T-helper 17 cell (primary cell): ENCODE results near the gene ADCY1. TPM values are rescaled to one million over a fixed set of nuclear protein-coding genes. Genes with fewer than 3 reads are reported as not detected.
"Not testable (repeated sequence)": the region's sequence is repeated elsewhere in the genome, so short reads cannot be mapped to it uniquely, and the experiment has no call there.

Experiments used
- ATAC-seq: fragments of 150-1000 bp; cut with Tn5 transposase; 2 replicates; pipeline ENCODE4 v1.10.0; 2021; ENCODE audit warnings: mild to moderate bottlenecking, moderate library complexity
- DNase-seq, 3 donors: peaks; one replicate each; pipeline versions ENCODE4 v3.0.0 to v3.0.0-alpha.2; 2020 to 2021
- H3K9me3 ChIP-seq: one replicate; pipeline ENCODE4 v1.7.0; 2013; ENCODE audit warnings: low read length, mild to moderate bottlenecking; ENCODE audit not compliant: control insufficient read depth, poor library complexity, severe bottlenecking
- H3K27ac Mint-ChIP-seq: one replicate; pipeline ENCODE4 v1.8.0; 2022; ENCODE audit warnings: mild to moderate bottlenecking, moderate library complexity, mixed read lengths
- H3K27me3 Mint-ChIP-seq: one replicate; pipeline ENCODE4 v1.8.0; 2022; ENCODE audit warnings: mixed read lengths
- H3K36me3 Mint-ChIP-seq: one replicate; pipeline ENCODE4 v1.8.0; 2022; ENCODE audit warnings: low read depth, mixed read lengths
- H3K4me1 Mint-ChIP-seq: one replicate; pipeline ENCODE4 v1.8.0; 2022; ENCODE audit warnings: mild to moderate bottlenecking, mixed read lengths
- H3K4me3 Mint-ChIP-seq: one replicate; pipeline ENCODE4 v1.8.0; 2022; ENCODE audit warnings: mild to moderate bottlenecking, moderate library complexity, mixed read lengths
- total RNA-seq, 4 donors: library from RNA in 2 of 4; stranded (reverse) in 2 of 4; gene quantifications; one replicate each; pipeline ENCODE4 v1.2.3 and lab custom pipeline; 2022 to 2026

Gene ADCY1
- total RNA-seq (not detected), total RNA-seq (lab: John Stamatoyannopoulos, UW) (0 reads per million in 2 donors)

GRCh38 chr7:45573661-45574415, at the start of gene ADCY1:
Gene ADCY1 (plus strand): TSS chr7:45574368. CDS start chr7:45574544, 176 bp downstream.
- no peak within 1 kb of the TSS for H3K27ac Mint-ChIP-seq
- no peaks in the 10 kb centered on the region for H3K9me3 ChIP-seq
- peaks cover 57% of the 10 kb centered on the region for H3K27me3 Mint-ChIP-seq
- H3K4me3 Mint-ChIP-seq = peak within 1 kb of the TSS; percentile 60
- no peaks in the 10 kb centered on the region for H3K4me1 Mint-ChIP-seq
- no peak for ATAC-seq
- DNase-seq = no peak
- no peaks in the 10 kb centered on the region for H3K36me3 Mint-ChIP-seq

DNA sequence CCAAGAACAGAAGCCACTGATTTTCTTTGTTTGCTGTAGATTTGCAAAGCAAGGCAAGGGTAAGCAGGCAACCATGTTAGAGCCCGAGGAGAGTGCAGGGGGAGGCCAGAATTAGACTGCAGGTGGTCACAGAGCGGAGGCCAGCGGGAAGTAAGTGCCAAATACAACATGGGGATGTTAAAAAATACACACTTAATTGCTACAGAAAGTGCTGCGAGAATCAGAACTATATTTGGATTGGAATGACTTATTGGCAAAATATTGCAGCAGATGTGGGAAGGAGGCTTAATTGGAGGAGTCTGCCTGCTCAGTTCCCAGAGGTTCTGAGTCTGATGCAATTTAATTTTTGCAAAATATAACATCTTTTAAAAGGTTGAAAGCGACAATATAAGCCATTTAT, 49.7 kb upstream of the ADCY1 start:
- H3K36me3 Mint-ChIP-seq = no peaks in the 10 kb centered on the region
- no peaks in the 10 kb centered on the region for H3K9me3 ChIP-seq
- H3K27me3 Mint-ChIP-seq = no peaks in the 10 kb centered on the region
- no peak overlapping the region for H3K4me3 Mint-ChIP-seq
- ATAC-seq = no peak
- DNase-seq = no peak
- H3K4me1 Mint-ChIP-seq = no peaks in the 10 kb centered on the region
- no peak overlapping the region for H3K27ac Mint-ChIP-seq

DNA sequence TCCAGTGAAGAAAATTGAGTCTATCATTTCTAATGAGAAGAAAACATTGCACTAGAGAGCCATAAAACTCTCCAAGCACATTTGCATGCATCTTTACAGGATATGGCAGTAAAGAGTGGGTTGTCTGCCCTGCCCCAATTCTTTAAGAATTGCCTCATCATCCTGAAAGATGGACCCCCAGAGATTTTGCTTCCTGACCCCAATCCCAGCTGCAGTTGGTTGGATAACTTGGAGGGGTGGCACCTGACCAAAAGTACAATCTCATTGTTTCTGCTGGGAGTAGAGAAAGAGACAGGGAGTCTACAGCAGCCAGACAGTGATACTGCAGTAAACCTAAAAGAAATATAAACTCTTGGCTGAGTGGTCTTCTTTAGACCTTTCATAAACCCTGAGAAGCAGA, 49.1 kb upstream of the ADCY1 start:
- no peak for DNase-seq

DNA sequence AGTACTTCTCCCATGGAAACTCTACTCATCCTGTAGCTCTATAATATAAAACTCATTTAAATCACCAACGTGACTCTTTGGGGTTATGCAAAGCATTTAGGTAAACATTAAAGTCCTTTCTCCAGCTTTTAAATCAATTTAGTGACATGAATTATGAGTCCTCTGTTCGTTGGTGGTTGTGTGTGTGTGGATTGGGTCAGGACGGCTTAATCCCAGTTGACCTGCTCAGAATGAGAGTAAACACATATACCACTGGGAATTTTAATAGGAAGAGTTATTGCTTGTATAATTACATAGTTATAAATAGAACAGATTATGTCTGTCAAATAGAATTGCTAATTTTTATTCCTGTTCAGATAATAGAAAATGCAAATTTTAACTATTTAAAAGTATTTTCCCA, 30.7 kb upstream of the ADCY1 start:
- peaks cover 4% of the 10 kb centered on the region for H3K9me3 ChIP-seq
- DNase-seq (no peak), ATAC-seq (no peak)
- Mint-ChIP-seq H3K4me3 (no peak overlapping the region), H3K27me3 (peaks cover 5% of the 10 kb centered on the region), H3K27ac (no peak overlapping the region), H3K36me3 (no peaks in the 10 kb centered on the region), H3K4me1 (no peaks in the 10 kb centered on the region)

More for the DNA sequence above, 49.1 kb upstream of the ADCY1 start:
- H3K27me3 Mint-ChIP-seq = no peaks in the 10 kb centered on the region
- H3K27ac Mint-ChIP-seq = no peak overlapping the region
- no peaks in the 10 kb centered on the region for H3K9me3 ChIP-seq
- H3K36me3 Mint-ChIP-seq = no peaks in the 10 kb centered on the region
- H3K4me3 Mint-ChIP-seq = no peak overlapping the region
- no peaks in the 10 kb centered on the region for H3K4me1 Mint-ChIP-seq
- no peak for ATAC-seq

DNA sequence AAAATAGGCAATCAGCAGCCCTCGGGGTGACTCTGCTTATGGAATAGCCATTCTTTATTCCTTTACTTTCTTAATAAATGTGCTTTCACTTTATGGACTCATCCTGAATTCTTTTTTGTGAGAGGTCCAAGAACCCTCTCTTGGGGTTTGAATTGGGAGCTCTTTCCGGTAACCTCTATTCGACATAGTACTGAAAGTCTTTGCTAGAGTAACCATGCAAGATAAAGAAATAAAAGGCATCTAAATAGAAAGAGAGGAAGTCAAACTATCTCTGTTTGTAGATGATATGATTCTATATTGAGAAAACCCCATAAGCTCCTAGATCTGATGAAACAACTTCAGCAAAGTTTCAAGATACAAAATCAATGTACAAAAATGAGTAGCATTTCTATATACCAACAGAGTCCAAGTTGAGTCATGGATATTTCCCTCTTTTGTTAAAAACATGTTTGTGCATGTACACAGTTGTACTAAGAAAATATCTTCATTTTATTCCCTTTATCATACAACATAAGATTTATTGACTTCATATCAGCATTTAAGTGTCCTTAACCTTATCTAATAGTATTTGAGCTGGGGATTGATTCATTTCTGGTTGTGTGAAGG, 29.0 kb upstream of the ADCY1 start:
- H3K9me3 ChIP-seq, H3K4me1 Mint-ChIP-seq, H3K4me3 Mint-ChIP-seq, H3K27ac Mint-ChIP-seq, DNase-seq, ATAC-seq, H3K27me3 Mint-ChIP-seq, H3K36me3 Mint-ChIP-seq: not testable (repeated sequence)

DNA sequence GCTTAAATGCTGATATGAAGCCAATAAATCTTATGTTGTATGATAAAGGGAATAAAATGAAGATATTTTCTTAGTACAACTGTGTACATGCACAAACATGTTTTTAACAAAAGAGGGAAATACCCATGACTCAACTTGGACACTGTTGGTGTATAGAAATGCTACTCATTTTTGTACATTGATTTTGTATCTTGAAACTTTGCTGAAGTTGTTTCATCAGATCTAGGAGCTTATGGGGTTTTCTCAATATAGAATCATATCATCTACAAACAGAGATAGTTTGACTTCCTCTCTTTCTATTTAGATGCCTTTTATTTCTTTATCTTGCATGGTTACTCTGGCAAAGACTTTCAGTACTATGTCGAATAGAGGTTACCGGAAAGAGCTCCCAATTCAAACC, 25.3 kb upstream of the ADCY1 start:
- not testable (repeated sequence) for H3K4me1 Mint-ChIP-seq, H3K9me3 ChIP-seq, H3K27ac Mint-ChIP-seq, H3K27me3 Mint-ChIP-seq, DNase-seq, ATAC-seq, H3K36me3 Mint-ChIP-seq, H3K4me3 Mint-ChIP-seq

- ATAC-seq (no peak), DNase-seq (no peak)
- peaks cover 31% of the 10 kb centered on the region for H3K27me3 Mint-ChIP-seq
- H3K36me3 Mint-ChIP-seq = no peaks in the 10 kb centered on the region
- no peak overlapping the region for H3K4me3 Mint-ChIP-seq
- no peaks in the 10 kb centered on the region for H3K4me1 Mint-ChIP-seq
- H3K27ac Mint-ChIP-seq = no peak overlapping the region
- H3K9me3 ChIP-seq = no peaks in the 10 kb centered on the region
These were observed 10.8 kb upstream of the ADCY1 start for GRCh38 chr7:45563401-45563800.

DNA sequence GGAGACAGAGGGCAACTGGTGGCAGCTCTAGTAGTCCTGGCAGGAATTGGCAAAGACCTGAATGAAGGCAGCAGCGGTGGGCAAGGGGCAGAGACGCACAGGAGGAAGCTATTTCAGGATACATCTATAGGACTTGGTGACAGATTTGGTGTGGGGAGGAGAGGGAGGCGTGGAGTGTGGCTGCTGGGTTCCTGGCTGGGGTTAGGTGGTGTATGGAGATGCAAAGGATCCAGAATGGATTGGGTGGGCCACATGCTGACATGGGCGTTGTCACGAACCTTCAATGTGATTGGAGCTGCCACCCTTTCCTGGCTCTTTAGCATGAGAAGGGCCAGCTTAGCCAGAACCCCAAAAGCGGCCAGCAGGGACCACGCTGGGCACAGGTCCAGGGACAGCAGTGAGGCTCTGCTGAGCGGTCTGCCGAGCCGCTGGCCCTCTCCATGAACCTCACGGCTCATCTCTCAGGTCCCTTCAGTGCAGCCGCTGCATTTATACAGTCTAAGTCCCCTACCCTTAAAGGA, 10.2 kb upstream of the ADCY1 start:
- H3K9me3 ChIP-seq = no peaks in the 10 kb centered on the region
- Mint-ChIP-seq H3K4me3 (no peak overlapping the region), H3K36me3 (no peaks in the 10 kb centered on the region), H3K4me1 (no peaks in the 10 kb centered on the region), H3K27ac (no peak overlapping the region), H3K27me3 (peaks cover 34% of the 10 kb centered on the region)
- DNase-seq (no peak), ATAC-seq (no peak)

GRCh38 chr7:45564485-45564884, 9.7 kb upstream of the ADCY1 start:
- Mint-ChIP-seq H3K4me1 (no peaks in the 10 kb centered on the region), H3K27ac (no peak overlapping the region), H3K36me3 (no peaks in the 10 kb centered on the region), H3K27me3 (peaks cover 36% of the 10 kb centered on the region), H3K4me3 (no peak overlapping the region)
- no peak for DNase-seq
- no peaks in the 10 kb centered on the region for H3K9me3 ChIP-seq
- ATAC-seq = no peak

- no peaks in the 10 kb centered on the region for H3K4me1 Mint-ChIP-seq
- H3K9me3 ChIP-seq = no peaks in the 10 kb centered on the region
- DNase-seq (no peak), ATAC-seq (no peak)
- no peak overlapping the region for H3K27ac Mint-ChIP-seq
- H3K36me3 Mint-ChIP-seq = no peaks in the 10 kb centered on the region
- H3K27me3 Mint-ChIP-seq = peaks cover 38% of the 10 kb centered on the region
- no peak overlapping the region for H3K4me3 Mint-ChIP-seq
These were observed 9.2 kb upstream of the ADCY1 start for GRCh38 chr7:45564886-45565455.

DNA sequence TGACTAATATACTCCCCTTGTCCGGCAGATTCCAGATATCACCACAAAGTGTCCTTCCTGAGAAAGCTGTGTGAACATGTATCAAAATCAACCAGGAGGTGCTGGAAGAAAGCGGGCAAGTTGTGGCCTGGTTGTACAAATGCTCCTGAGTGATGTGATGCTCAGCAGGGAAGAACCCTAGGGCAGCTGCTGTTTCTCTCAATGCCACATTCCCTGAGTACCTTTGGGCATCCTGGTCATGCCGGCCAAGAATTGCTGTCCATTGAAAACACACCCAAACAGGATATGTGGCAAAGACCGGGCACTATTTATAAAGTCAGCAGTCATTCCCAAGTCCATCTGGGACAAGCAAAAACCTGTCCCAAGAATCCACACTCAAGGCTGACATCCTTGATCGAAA, 7.8 kb upstream of the ADCY1 start:
- Mint-ChIP-seq H3K4me1 (no peaks in the 10 kb centered on the region), H3K27ac (no peak overlapping the region), H3K4me3 (no peak overlapping the region), H3K36me3 (no peaks in the 10 kb centered on the region), H3K27me3 (peaks cover 46% of the 10 kb centered on the region)
- ATAC-seq = no peak
- DNase-seq = no peak
- no peaks in the 10 kb centered on the region for H3K9me3 ChIP-seq

DNA sequence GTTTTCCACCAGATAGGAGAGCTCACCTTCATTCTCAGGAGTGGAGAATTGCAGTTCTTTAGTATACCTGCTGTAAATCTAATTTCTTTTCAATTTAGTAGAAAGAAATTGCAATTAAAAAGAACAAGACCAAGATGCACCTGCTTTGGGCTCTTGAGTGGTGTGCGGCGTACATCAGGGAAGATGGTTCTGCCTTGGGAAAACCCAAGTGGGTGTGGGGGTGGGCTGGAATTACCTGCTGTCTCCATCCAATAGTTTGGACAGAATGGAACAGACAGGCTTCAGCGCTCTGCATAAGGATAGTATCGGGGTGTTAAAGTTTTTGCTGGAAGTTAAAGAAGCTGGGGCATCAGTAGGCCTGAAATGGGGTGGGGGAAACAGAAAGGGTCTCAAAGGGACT, 7.2 kb upstream of the ADCY1 start:
- H3K27me3 Mint-ChIP-seq = peaks cover 51% of the 10 kb centered on the region
- H3K9me3 ChIP-seq = no peaks in the 10 kb centered on the region
- DNase-seq (no peak), ATAC-seq (no peak)
- no peaks in the 10 kb centered on the region for H3K4me1 Mint-ChIP-seq
- H3K4me3 Mint-ChIP-seq = no peak overlapping the region
- H3K36me3 Mint-ChIP-seq = no peaks in the 10 kb centered on the region
- H3K27ac Mint-ChIP-seq = no peak overlapping the region

- ATAC-seq (no peak), DNase-seq (no peak)
- no peak overlapping the region for H3K4me3 Mint-ChIP-seq
- no peak overlapping the region for H3K27ac Mint-ChIP-seq
- H3K36me3 Mint-ChIP-seq = no peaks in the 10 kb centered on the region
- H3K27me3 Mint-ChIP-seq = peaks cover 59% of the 10 kb centered on the region
- no peaks in the 10 kb centered on the region for H3K4me1 Mint-ChIP-seq
- H3K9me3 ChIP-seq = no peaks in the 10 kb centered on the region
These were observed 6.5 kb upstream of the ADCY1 start for GRCh38 chr7:45567713-45568112.
